ENCODE measurements around the gene PRTG. TPM values are rescaled to one million over a fixed set of nuclear protein-coding genes. Genes with fewer than 3 reads are reported as not detected.

PRTG gene
- total RNA-seq, 4 donors from 2014 or later: 0.05 to 2.0 (median 0.65) TPM

- no peaks in the 10 kb centered on the region for H3K36me3 ChIP-seq
- H3K4me1 ChIP-seq: no peaks in the 10 kb centered on the region
- in situ Hi-C loops (cut with MboI; ENCODE audit: low sequenced_read_pairs in 4 of 4): no loop called here
- no peaks in the 10 kb centered on the region for H3K27me3 ChIP-seq
- intact Hi-C loops (cut with DNase I; ENCODE audit: low total_unique reads): no loop called here
- H3K27ac ChIP-seq: no peak overlapping the region
- ATAC-seq (no peak), DNase-seq (no peak)
- H3K4me3 ChIP-seq: no peak overlapping the region
- TF ChIP-seq POLR2A (IDR thresholded peaks at IDR 0.05): no peak
- TF ChIP-seq CTCF (IDR thresholded peaks at IDR 0.05 in 4 of 5, conservative IDR thresholded peaks at IDR 0.05 in 1 of 5): no peak
- no peaks in the 10 kb centered on the region for H3K9me3 ChIP-seq
These were observed 32.7 kb downstream of the PRTG start for GRCh38 chr15:55710286-55710685.

GRCh38 chr15:55709458-55709857 lies 33.5 kb downstream of the PRTG start:
- ATAC-seq (no peak), DNase-seq (no peak)
- TF ChIP-seq CTCF (IDR thresholded peaks at IDR 0.05 in 4 of 5, conservative IDR thresholded peaks at IDR 0.05 in 1 of 5) (no peak), POLR2A (IDR thresholded peaks at IDR 0.05) (no peak)
- intact Hi-C loops (cut with DNase I; ENCODE audit: low total_unique reads): no loop called here
- in situ Hi-C loops (cut with MboI; ENCODE audit: low sequenced_read_pairs in 4 of 4): no loop called here
- no peaks in the 10 kb centered on the region for H3K27me3 ChIP-seq
- no peaks in the 10 kb centered on the region for H3K9me3 ChIP-seq
- H3K27ac ChIP-seq: no peak overlapping the region
- no peaks in the 10 kb centered on the region for H3K36me3 ChIP-seq
- no peak overlapping the region for H3K4me3 ChIP-seq
- no peaks in the 10 kb centered on the region for H3K4me1 ChIP-seq

- ATAC-seq: no peak
- no peak for TF ChIP-seq POLR2A (IDR thresholded peaks at IDR 0.05)
- no peak for TF ChIP-seq CTCF (IDR thresholded peaks at IDR 0.05 in 4 of 5, conservative IDR thresholded peaks at IDR 0.05 in 1 of 5)
These were observed 34.2 kb downstream of the PRTG start for GRCh38 chr15:55708720-55709119.

GRCh38 chr15:55707951-55708350 lies 35.0 kb downstream of the PRTG start:
- no peak overlapping the region for H3K27ac ChIP-seq
- ATAC-seq (no peak), DNase-seq (no peak)
- no peaks in the 10 kb centered on the region for H3K4me1 ChIP-seq
- no peaks in the 10 kb centered on the region for H3K27me3 ChIP-seq
- no peaks in the 10 kb centered on the region for H3K36me3 ChIP-seq
- no peaks in the 10 kb centered on the region for H3K9me3 ChIP-seq
- TF ChIP-seq CTCF (IDR thresholded peaks at IDR 0.05 in 4 of 5, conservative IDR thresholded peaks at IDR 0.05 in 1 of 5) (no peak), POLR2A (IDR thresholded peaks at IDR 0.05) (no peak)
- intact Hi-C loops (cut with DNase I; ENCODE audit: low total_unique reads): no loop called here
- in situ Hi-C loops (cut with MboI; ENCODE audit: low sequenced_read_pairs in 4 of 4): no loop called here
- H3K4me3 ChIP-seq: no peak overlapping the region

More at GRCh38 chr15:55708720-55709119, 34.2 kb downstream of the PRTG start:
- H3K9me3 ChIP-seq: no peaks in the 10 kb centered on the region
- no peaks in the 10 kb centered on the region for H3K27me3 ChIP-seq
- H3K27ac ChIP-seq: no peak overlapping the region
- no peak for DNase-seq
- no peak overlapping the region for H3K4me3 ChIP-seq
- no peaks in the 10 kb centered on the region for H3K36me3 ChIP-seq
- intact Hi-C loops (cut with DNase I; ENCODE audit: low total_unique reads): no loop called here
- in situ Hi-C loops (cut with MboI; ENCODE audit: low sequenced_read_pairs in 4 of 4): no loop called here
- no peaks in the 10 kb centered on the region for H3K4me1 ChIP-seq

GRCh38 chr15:55707518-55707917 lies 35.4 kb downstream of the PRTG start:
- no peak for ATAC-seq
- TF ChIP-seq CTCF (IDR thresholded peaks at IDR 0.05 in 4 of 5, conservative IDR thresholded peaks at IDR 0.05 in 1 of 5): no peak
- no peak for TF ChIP-seq POLR2A (IDR thresholded peaks at IDR 0.05)
- no peaks in the 10 kb centered on the region for H3K9me3 ChIP-seq
- no peak overlapping the region for H3K27ac ChIP-seq
- in situ Hi-C loops (cut with MboI; ENCODE audit: low sequenced_read_pairs in 4 of 4): no loop called here
- H3K4me3 ChIP-seq: no peak overlapping the region
- DNase-seq: no peak
- no peaks in the 10 kb centered on the region for H3K4me1 ChIP-seq
- no peaks in the 10 kb centered on the region for H3K27me3 ChIP-seq
- no peaks in the 10 kb centered on the region for H3K36me3 ChIP-seq
- intact Hi-C loops (cut with DNase I; ENCODE audit: low total_unique reads): no loop called here
